HCT116 (cell line): ENCODE data around the gene CLCN4.

ENCODE experiments used
- EZH2phosphoT487 ChIP-seq: fragments of 200-600 bp; IDR thresholded peaks from 2 replicates; pipeline ENCODE4 v1.6.1; 2018; ENCODE audit warnings: antibody characterized with exemption, borderline replicate concordance
- POLR2A ChIP-seq: IDR thresholded peaks from 2 replicates; pipeline ENCODE4 v1.7.0; 2011; ENCODE audit warnings: borderline replicate concordance; ENCODE audit not compliant: insufficient read depth, insufficient read length; ENCODE audit errors: extremely low read depth
- SIN3A ChIP-seq: IDR thresholded peaks from 2 replicates; pipeline ENCODE4 v1.6.1; 2012; ENCODE audit warnings: low read depth
- SP1 ChIP-seq: IDR thresholded peaks from 2 replicates; pipeline ENCODE4 v1.6.1; 2012; ENCODE audit warnings: low read depth
- SRF ChIP-seq: IDR thresholded peaks from 2 replicates; pipeline ENCODE4 v1.6.1; 2012; ENCODE audit warnings: low read depth
- TCF7L2 ChIP-seq: IDR thresholded peaks from 2 replicates; pipeline ENCODE4 v1.7.0; 2011; ENCODE audit warnings: borderline replicate concordance, inconsistent platforms; ENCODE audit not compliant: insufficient read depth, insufficient read length; ENCODE audit errors: extremely low read depth
- YY1 ChIP-seq: IDR thresholded peaks from 2 replicates; pipeline ENCODE4 v1.6.1; 2011; ENCODE audit warnings: low read length, low read depth, moderate library complexity, mild to moderate bottlenecking; ENCODE audit not compliant: insufficient replicate concordance; ENCODE audit errors: extremely low read depth
- ZNF274 ChIP-seq: fragments of 200-500 bp; sonication (Bioruptor generic); IDR thresholded peaks from 2 replicates; pipeline ENCODE4 v1.6.1; 2014; ENCODE audit warnings: mild to moderate bottlenecking, low read depth, low read length, inconsistent platforms
- TF ChIP-seq, protein P1 (sequence below): IDR thresholded peaks from 2 replicates; pipeline ENCODE4 v1.6.1; 2012
- TF ChIP-seq, protein P2 (sequence below), 3 experiments: fragments of 200-600 bp in 1 of 3; sonication (generic) in 1 of 3; IDR thresholded peaks in 2 of 3; conservative IDR thresholded peaks in 1 of 3; 2 replicates each; pipeline ENCODE4 v1.5.1; 2012 to 2017; ENCODE audit warnings: low read depth in 2 of 3, low read length in 2 of 3, antibody characterized with exemption in 1 of 3, borderline replicate concordance in 1 of 3, control low read depth in 1 of 3, mild to moderate bottlenecking in 1 of 3, mixed read lengths in 1 of 3, mixed run types in 1 of 3, moderate library complexity in 1 of 3; ENCODE audit not compliant: insufficient read depth in 1 of 3

DNA sequence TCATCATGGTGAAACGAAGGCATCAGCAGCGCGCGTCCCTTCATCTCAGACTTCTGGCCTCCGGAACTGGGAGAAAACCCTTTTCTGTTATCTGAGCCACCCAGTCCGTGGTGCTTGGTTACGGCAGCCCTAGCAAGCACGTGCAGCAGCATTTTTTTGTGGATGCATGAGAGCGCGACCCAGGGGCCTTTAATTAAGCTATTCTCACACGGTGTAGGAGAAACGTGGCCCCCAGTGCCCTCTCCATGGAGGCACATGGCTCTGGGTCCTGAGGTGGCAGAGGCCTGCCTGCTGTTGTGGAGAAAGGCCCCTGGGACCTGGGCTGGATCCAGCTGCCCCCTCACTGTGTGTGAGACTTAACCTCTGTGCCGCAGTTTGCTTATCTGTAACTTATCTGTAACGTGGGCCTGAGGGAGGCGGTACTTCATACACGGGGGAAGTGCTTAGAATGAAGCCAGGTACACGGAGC, 9.5 kb downstream of the CLCN4 start:
- TF ChIP-seq POLR2A (no peak), EZH2phosphoT487 (no peak), SIN3A (no peak), SP1 (no peak), YY1 (no peak), ZNF274 (no peak), SRF (no peak), TCF7L2 (no peak)
- TF ChIP-seq, protein P1, sequence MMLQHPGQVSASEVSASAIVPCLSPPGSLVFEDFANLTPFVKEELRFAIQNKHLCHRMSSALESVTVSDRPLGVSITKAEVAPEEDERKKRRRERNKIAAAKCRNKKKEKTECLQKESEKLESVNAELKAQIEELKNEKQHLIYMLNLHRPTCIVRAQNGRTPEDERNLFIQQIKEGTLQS = no peak
- TF ChIP-seq, protein P2, sequence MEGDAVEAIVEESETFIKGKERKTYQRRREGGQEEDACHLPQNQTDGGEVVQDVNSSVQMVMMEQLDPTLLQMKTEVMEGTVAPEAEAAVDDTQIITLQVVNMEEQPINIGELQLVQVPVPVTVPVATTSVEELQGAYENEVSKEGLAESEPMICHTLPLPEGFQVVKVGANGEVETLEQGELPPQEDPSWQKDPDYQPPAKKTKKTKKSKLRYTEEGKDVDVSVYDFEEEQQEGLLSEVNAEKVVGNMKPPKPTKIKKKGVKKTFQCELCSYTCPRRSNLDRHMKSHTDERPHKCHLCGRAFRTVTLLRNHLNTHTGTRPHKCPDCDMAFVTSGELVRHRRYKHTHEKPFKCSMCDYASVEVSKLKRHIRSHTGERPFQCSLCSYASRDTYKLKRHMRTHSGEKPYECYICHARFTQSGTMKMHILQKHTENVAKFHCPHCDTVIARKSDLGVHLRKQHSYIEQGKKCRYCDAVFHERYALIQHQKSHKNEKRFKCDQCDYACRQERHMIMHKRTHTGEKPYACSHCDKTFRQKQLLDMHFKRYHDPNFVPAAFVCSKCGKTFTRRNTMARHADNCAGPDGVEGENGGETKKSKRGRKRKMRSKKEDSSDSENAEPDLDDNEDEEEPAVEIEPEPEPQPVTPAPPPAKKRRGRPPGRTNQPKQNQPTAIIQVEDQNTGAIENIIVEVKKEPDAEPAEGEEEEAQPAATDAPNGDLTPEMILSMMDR (IDR thresholded peaks at IDR 0.05 in 2 of 3, conservative IDR thresholded peaks at IDR 0.05 in 1 of 3; ENCODE audit: borderline replicate concordance in 1 of 3, insufficient read depth in 1 of 3, low read depth in 2 of 3, low read length in 2 of 3) = no peak
